Activated T-cell treated with anti-CD3 and anti-CD28 coated beads, Interleukin-2, amount 50 U/mL, for 72 hours (primary cell): ENCODE results near the gene POM121L2. TPM values are rescaled to one million over a fixed set of nuclear protein-coding genes. Genes with fewer than 3 reads are reported as not detected.

Source experiments
- ATAC-seq, 2 donors: fragments of 150-1000 bp; cut with Tn5 transposase; replicated peaks in 1 of 2; 2 replicates each; pipeline ENCODE4 v1.10.0; 2021; ENCODE audit warnings: moderate library complexity in 2 of 2, mild to moderate bottlenecking in 1 of 2
- DNase-seq, 2 donors: peaks; one replicate each; pipeline ENCODE4 v3.0.0; 2021 to 2022; ENCODE audit warnings: mixed read lengths in 1 of 2
- H3K27ac Mint-ChIP-seq: one replicate; pipeline ENCODE4 v1.8.0; 2022; ENCODE audit warnings: mild to moderate bottlenecking, moderate library complexity, mixed read lengths
- H3K27me3 Mint-ChIP-seq: one replicate; pipeline ENCODE4 v1.8.0; 2022; ENCODE audit warnings: low read depth, mixed read lengths
- H3K36me3 Mint-ChIP-seq, 2 donors: one replicate each; pipeline ENCODE4 v1.8.0; 2022; ENCODE audit warnings: mixed read lengths in 2 of 2, mild to moderate bottlenecking in 1 of 2; ENCODE audit not compliant: insufficient read depth in 2 of 2
- H3K4me1 Mint-ChIP-seq: one replicate; pipeline ENCODE4 v1.8.0; 2022; ENCODE audit warnings: low read depth, mixed read lengths
- H3K4me3 Mint-ChIP-seq, 2 donors: one replicate each; pipeline ENCODE4 v1.8.0; 2022; ENCODE audit warnings: mild to moderate bottlenecking in 2 of 2, mixed read lengths in 2 of 2, moderate library complexity in 2 of 2
- H3K9me3 Mint-ChIP-seq, 2 donors: one replicate each; pipeline ENCODE4 v1.8.0; 2022; ENCODE audit warnings: mixed read lengths in 2 of 2
- total RNA-seq, 2 donors: library from RNA; stranded (reverse); gene quantifications; one replicate each; pipeline ENCODE4 v1.2.3, GENCODE V29; 2022

POM121L2 gene
- total RNA-seq, 2 donors from 2014 or later, result not detected

- Mint-ChIP-seq H3K4me3 (peak overlapping the region; percentile 40 to 46), H3K27ac (no peak overlapping the region), H3K27me3 (peaks cover 95% of the 10 kb centered on the region), H3K36me3 (peaks cover 25 to 36% of the 10 kb centered on the region in 2 donors), H3K9me3 (peaks cover 15 to 16% of the 10 kb centered on the region in 2 donors), H3K4me1 (peaks cover 27% of the 10 kb centered on the region)
- ATAC-seq, result no peak
- no peak for DNase-seq
Observed at GRCh38 chr6:27288136-27289044, 23.7 kb downstream of the POM121L2 start.

- peak overlapping the region; percentile 46 to 74 for H3K4me3 Mint-ChIP-seq
- peaks cover 17 to 18% of the 10 kb centered on the region in 2 donors for H3K9me3 Mint-ChIP-seq
- H3K4me1 Mint-ChIP-seq, result peaks cover 27% of the 10 kb centered on the region
- peaks cover 96% of the 10 kb centered on the region for H3K27me3 Mint-ChIP-seq
- ATAC-seq (no peak), DNase-seq (no peak)
- peaks cover 28 to 38% of the 10 kb centered on the region in 2 donors for H3K36me3 Mint-ChIP-seq
- peak overlapping the region; percentile 93 for H3K27ac Mint-ChIP-seq
Observed at GRCh38 chr6:27287751-27288135, 24.3 kb downstream of the POM121L2 start.

- Mint-ChIP-seq H3K27ac (no peak overlapping the region), H3K4me1 (peaks cover 27% of the 10 kb centered on the region), H3K27me3 (peaks cover 97% of the 10 kb centered on the region), H3K36me3 (peaks cover 23 to 40% of the 10 kb centered on the region in 2 donors), H3K4me3 (no peak overlapping the region), H3K9me3 (peaks cover 14 to 16% of the 10 kb centered on the region in 2 donors)
- DNase-seq (no peak), ATAC-seq (no peak)
Observed at GRCh38 chr6:27286141-27286540, 25.9 kb downstream of the POM121L2 start.

GRCh38 chr6:27283279-27283678, 28.8 kb downstream of the POM121L2 start:
- Mint-ChIP-seq H3K27ac (peak overlapping the region; percentile 45), H3K4me3 (peak overlapping the region; percentile 7 to 31), H3K36me3 (peaks cover 16 to 33% of the 10 kb centered on the region in 2 donors), H3K9me3 (peaks cover 12 to 13% of the 10 kb centered on the region in 2 donors), H3K27me3 (peaks cover 90% of the 10 kb centered on the region), H3K4me1 (peaks cover 25% of the 10 kb centered on the region)
- ATAC-seq (no peak), DNase-seq (no peak)

- Mint-ChIP-seq H3K4me3 (no peak overlapping the region), H3K9me3 (peaks cover 12 to 18% of the 10 kb centered on the region in 2 donors)
Observed at GRCh38 chr6:27281569-27281968, 30.5 kb downstream of the POM121L2 start.

GRCh38 chr6:27281105-27281539, 31.0 kb downstream of the POM121L2 start:
- Mint-ChIP-seq H3K9me3 (peaks cover 12 to 18% of the 10 kb centered on the region in 2 donors), H3K27ac (no peak overlapping the region), H3K36me3 (peaks cover 18 to 26% of the 10 kb centered on the region in 2 donors), H3K27me3 (peaks cover 88% of the 10 kb centered on the region), H3K4me3 (no peak overlapping the region), H3K4me1 (peaks cover 16% of the 10 kb centered on the region)
- DNase-seq (no peak), ATAC-seq (no peak)

More at GRCh38 chr6:27281569-27281968, 30.5 kb downstream of the POM121L2 start:
- DNase-seq (no peak), ATAC-seq (no peak)
- peaks cover 16% of the 10 kb centered on the region for H3K4me1 Mint-ChIP-seq
- H3K27me3 Mint-ChIP-seq, result peaks cover 88% of the 10 kb centered on the region
- H3K27ac Mint-ChIP-seq, result no peak overlapping the region
- H3K36me3 Mint-ChIP-seq, result peaks cover 18 to 28% of the 10 kb centered on the region in 2 donors

GRCh38 chr6:27280540-27281000, 31.5 kb downstream of the POM121L2 start:
- Mint-ChIP-seq H3K27me3 (peaks cover 88% of the 10 kb centered on the region), H3K36me3 (peaks cover 16 to 22% of the 10 kb centered on the region in 2 donors), H3K9me3 (peaks cover 9 to 18% of the 10 kb centered on the region in 2 donors), H3K27ac (peak overlapping the region; percentile 85), H3K4me1 (peaks cover 16% of the 10 kb centered on the region), H3K4me3 (peak overlapping the region; percentile 74 to 85)
- DNase-seq (no peak), ATAC-seq (no peak)

- H3K27ac Mint-ChIP-seq, result peak overlapping the region; percentile 85
- peaks cover 16% of the 10 kb centered on the region for H3K4me1 Mint-ChIP-seq
- ATAC-seq (peak in 1 of 2 donors; percentile 36), DNase-seq (peak in 1 of 2 donors; percentile 24)
- H3K9me3 Mint-ChIP-seq, result peaks cover 9 to 15% of the 10 kb centered on the region in 2 donors
- peaks cover 85% of the 10 kb centered on the region for H3K27me3 Mint-ChIP-seq
- H3K4me3 Mint-ChIP-seq, result peak overlapping the region; percentile 74 to 85
- H3K36me3 Mint-ChIP-seq, result peaks cover 14 to 22% of the 10 kb centered on the region in 2 donors
Observed at GRCh38 chr6:27280064-27280539, 32.0 kb downstream of the POM121L2 start.

- Mint-ChIP-seq H3K4me1 (peaks cover 16% of the 10 kb centered on the region), H3K9me3 (peaks cover 5 to 12% of the 10 kb centered on the region in 2 donors), H3K36me3 (peaks cover 12 to 18% of the 10 kb centered on the region in 2 donors), H3K27me3 (peaks cover 83% of the 10 kb centered on the region), H3K4me3 (peak overlapping the region; percentile 74 to 85), H3K27ac (peak overlapping the region; percentile 85)
- ATAC-seq, result no peak
- DNase-seq, result no peak
Observed at GRCh38 chr6:27279513-27280063, 32.5 kb downstream of the POM121L2 start.

- DNase-seq, result no peak
- Mint-ChIP-seq H3K27ac (no peak overlapping the region), H3K36me3 (peaks cover 4% of the 10 kb centered on the region in 2 donors), H3K4me1 (peaks cover 10% of the 10 kb centered on the region), H3K4me3 (no peak overlapping the region), H3K27me3 (peaks cover 64% of the 10 kb centered on the region), H3K9me3 (peaks cover 0 to 5% of the 10 kb centered on the region in 2 donors)
- ATAC-seq, result no peak
Observed at GRCh38 chr6:27275025-27275956, 36.8 kb downstream of the POM121L2 start.

GRCh38 chr6:27273783-27274182, 38.3 kb downstream of the POM121L2 start:
- no peaks in the 10 kb centered on the region for H3K4me1 Mint-ChIP-seq
- H3K27me3 Mint-ChIP-seq, result peaks cover 65% of the 10 kb centered on the region
- H3K36me3 Mint-ChIP-seq, result peaks cover 2 to 4% of the 10 kb centered on the region in 2 donors
- H3K27ac Mint-ChIP-seq, result no peak overlapping the region
- no peak overlapping the region for H3K4me3 Mint-ChIP-seq
- DNase-seq, result no peak
- peaks cover 0 to 5% of the 10 kb centered on the region in 2 donors for H3K9me3 Mint-ChIP-seq
- ATAC-seq, result no peak

GRCh38 chr6:27268803-27269202, 43.3 kb downstream of the POM121L2 start:
- H3K4me1 Mint-ChIP-seq, result peaks cover 8% of the 10 kb centered on the region
- DNase-seq, result no peak
- no peak overlapping the region for H3K27ac Mint-ChIP-seq
- peaks cover 54% of the 10 kb centered on the region for H3K27me3 Mint-ChIP-seq
- peak overlapping the region in 1 of 2 donors; percentile 20 for H3K4me3 Mint-ChIP-seq
- H3K36me3 Mint-ChIP-seq, result peaks cover 0 to 2% of the 10 kb centered on the region in 2 donors
- ATAC-seq, result no peak
- H3K9me3 Mint-ChIP-seq, result no peaks in the 10 kb centered on the region
